HG02938 (cell line): Measurements from ENCODE around the gene ADA.
A peak's percentile ranks its signal among the peaks of the same experiment; 100 is the strongest.
"Not testable (repeated sequence)": the region's sequence is repeated elsewhere in the genome, so short reads cannot be mapped to it uniquely, and the experiment has no call there.

ENCODE experiments used
- ATAC-seq: cut with Tn5 transposase; IDR thresholded peaks from one replicate; pipeline ENCODE4 v1.9.1; 2021; ENCODE audit warnings: mild to moderate bottlenecking, moderate library complexity; ENCODE audit not compliant: unreplicated experiment

The ADA gene

DNA sequence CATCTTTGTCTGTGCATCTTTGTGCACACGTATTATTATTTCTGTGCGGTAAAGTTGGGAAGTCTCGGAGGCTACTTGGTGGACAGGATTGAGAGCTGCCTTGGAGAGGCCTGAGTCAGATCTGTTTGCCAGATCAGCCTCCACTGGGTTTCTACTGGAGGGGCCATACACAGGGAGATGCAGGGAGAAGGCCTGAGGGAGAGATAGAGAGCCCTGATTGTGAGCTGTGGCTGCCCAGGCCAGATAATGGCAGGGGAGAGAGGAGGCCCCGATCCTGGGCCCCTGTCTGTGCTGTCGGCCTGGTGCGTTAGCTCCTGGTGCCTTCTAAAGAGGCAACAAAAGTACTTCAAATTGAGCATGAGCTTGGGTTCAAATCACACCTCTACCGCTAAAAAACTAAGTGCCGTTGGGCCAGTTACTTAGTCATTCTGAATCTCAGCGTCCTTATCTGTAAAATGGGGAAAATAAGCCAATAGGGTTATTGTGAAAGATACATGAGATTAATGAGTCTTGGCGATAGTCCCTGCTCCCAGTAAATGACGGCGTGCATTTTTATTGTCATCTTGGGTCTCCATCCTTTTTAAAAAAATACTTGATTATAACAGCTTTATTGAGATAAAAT, 27.6 kb upstream of the ADA start:
- no peak for ATAC-seq

DNA sequence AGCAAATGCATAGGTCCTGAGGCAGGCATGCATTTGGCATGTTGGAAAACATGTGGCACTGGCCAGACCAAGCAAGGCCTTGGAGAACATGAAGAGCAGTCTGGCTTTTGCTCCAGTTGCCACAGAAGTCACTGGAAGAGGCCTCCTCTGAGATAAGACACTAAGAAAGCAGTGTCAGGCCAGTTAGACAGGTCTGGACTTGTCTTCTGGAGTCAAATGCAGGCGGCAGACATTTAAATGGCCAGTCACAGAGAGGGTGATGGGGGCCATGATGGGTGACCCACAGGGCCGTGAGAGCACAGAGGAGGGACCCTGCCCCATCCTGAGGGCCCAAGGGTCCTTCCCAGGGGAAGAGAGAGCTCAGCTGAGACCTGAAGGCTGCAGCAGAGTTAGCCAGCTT, 26.7 kb upstream of the ADA start:
- no peak for ATAC-seq

DNA sequence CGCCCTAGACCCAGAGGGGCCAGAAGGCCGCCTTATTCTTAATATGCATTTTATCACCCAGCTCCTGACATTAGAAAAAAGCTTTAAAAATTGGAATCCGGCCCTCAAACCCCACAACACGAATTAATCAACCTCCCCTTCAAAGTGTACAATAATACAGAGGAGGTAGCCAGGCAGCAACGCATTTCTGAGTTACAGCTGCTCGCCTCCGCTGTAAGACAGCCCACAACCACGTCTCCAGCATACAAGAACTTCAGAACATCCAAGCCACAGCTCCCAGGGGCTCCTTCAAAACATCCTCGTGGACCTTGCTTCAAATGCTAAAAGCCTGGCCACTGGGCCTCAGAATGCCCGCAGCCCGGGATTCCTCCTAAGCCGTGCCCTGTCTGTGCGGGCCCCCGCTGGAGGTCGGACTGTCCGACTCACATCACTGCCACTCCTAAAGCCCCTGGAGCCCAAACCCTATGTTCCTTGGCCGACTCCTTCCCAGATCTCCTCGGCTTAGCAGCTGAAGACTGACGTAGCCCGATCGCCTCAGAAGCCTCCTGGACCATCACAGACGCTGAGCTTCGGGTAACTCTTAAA, 20.9 kb upstream of the ADA start:
- ATAC-seq, result not testable (repeated sequence)

DNA sequence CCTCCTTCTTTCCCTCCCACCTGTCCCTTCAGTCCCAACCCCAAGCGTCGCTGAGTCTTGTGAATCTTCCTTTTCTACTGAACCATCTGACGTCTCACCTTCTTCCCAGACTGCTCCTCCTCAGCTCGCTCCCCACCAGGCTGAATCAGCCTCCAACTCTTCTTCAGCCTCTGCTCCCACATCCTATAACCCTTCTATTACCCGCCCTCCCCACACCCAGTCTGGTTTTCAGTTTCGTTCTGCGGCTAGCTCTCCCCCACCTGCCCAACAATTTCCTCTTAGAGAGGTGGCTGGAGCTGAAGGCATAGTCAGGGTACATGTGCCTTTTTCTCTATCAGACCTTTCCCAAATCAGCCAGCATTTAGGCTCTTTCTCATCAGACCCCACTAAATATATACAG, 20.0 kb upstream of the ADA start:
- ATAC-seq, result not testable (repeated sequence)

DNA sequence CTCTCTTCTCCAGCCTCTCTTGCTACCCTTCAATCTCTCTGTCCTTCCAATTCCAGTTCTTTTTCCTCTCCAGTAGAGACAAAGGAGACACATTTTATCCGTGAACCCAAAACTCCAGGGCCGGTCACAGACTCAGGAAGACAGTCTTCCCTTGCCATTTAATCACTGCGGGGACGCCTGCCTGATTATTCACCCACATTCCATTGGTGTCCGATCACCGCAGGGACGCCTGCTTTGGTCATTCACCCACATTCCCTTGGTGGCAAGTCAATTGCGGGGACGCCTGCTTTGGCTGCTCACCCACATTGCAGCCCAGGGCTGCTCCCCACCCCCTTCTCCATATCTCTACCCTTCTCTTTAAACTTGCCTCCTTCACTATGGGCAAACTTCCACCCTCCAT, 19.4 kb upstream of the ADA start:
- not testable (repeated sequence) for ATAC-seq

DNA sequence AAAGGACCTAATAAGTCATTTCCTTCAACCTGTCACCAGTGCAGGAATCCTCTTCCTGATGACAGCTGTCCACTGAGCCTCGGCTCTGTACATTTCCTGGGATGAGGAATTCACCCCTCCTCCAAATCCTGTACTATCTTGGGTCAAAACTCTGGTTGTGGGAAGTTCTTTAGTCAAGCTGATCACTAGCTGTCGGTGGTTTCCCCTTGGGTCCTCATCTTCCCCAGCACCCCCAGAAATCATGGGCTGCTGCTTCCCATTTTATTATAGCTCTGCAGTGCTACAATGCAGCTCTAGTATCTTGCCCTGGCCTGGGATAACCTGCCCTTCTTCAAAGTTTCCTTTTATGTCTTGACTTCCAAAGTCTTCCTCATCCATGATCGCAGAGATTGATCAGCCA, 14.6 kb upstream of the ADA start:
- ATAC-seq, result no peak

DNA sequence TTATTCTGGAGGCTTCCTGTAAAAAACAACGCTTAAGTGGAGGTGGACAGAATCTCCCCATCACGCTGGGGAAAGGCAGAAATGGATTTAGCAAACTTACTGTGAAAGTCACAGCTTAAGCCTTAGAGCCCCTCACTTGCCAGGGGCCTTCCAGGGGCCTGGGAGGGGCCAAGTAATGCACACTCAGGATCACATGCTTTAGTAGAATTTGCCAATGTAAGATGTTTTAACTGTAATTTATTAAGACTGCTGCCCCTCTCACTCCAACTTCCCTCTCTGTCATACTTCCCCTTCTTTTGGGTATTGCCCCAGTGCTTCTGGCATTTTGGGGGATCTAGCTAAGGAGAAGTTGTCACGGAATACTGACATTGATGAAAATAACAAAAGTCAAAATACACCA, 12.6 kb upstream of the ADA start:
- ATAC-seq, result no peak

DNA sequence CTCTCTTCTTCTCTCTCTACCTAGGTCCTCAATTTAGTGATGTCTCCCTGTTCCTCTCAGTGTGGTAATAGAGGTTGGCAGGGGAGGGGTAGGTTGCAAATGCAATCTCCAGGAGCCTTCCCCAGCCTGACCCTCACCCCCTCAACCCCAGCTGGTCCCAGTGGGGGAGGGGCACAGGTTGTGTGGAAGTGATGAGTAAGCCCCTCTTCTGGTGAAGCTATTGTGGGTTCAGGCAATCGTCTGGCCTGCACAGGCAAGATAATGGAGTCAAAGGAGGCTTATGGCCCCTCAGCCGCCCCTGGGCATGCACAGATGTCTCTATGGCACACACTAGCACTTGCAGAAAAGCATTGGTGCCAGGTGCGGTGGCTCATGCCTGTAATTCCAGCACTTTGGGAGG, 10.8 kb upstream of the ADA start:
- ATAC-seq, result no peak

DNA sequence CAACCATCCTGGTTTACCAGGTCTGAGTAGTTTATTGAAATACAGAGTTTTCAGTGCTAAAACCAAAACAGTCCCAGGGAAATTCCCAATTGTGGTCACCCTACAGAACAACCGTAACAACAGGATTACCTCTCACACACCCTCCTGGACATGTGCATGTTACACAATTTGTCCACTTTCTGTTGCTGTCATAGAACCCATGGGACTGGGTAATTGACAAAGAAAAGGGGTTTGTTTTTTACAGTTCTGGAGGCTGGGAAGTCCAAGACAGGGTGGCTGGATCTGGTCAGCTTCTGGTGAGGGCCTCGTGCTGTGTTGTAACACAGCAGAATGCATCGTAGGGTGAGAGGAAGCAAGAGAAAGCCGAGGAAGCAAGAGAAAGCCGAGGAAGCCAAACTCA, 9.1 kb upstream of the ADA start:
- no peak for ATAC-seq

DNA sequence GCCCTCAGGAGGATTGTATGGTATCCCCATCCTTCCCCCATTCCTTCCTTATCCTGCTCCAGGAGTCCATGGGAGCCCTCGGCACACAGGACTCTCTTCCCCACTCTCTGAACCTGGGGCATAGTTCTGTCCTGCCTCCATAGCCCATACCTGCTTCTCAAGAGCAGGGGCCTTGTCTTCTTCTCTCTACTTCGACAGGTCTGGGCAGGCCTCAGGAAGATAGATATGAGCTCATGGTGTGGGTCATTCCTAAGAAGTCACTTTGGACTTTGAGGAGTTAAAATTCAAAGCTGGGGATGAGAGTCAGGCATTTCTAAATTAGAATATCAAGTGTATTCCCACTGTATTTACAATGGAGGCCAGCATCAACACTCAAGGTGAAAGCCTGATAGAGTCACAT, 8.4 kb upstream of the ADA start:
- no peak for ATAC-seq

DNA sequence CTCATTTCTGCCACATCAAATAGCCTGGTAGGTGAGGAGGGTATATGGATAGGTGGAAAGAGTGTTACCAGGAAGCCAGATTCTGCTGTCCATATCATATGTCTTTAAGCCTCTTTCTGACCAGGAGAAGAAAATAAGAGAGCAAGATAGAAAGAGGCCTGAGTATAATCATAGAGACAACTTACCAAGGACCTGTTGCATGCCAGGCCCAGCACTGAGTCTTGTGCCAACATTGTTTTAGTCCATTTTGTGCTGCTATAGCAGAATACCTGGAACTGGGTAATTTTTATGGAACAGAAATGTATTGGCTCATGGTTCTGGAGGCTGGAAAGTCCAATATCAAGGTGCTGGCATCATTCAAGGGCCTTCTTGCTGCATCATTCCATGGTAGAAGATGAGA, 7.3 kb upstream of the ADA start:
- ATAC-seq, result no peak

DNA sequence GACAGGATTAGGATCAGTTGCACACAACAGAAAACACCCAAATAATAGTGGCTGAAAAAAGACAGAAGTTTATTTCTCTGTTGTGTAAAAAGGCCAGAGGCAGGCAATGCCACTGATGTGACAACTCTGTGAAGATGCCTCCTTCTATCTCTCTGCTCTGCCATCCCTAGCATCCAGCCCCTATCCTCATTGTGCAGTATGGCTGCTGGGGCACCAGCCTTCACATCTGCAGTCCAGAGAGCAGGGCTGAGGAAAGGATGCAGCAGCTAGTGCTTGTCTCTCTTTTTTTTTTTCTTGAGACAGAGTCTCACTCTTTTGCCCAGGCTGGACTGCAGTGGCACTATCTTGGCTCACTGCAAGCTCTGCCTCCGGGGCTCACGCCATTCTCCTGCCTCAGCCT, 6.4 kb upstream of the ADA start:
- ATAC-seq, result no peak

DNA sequence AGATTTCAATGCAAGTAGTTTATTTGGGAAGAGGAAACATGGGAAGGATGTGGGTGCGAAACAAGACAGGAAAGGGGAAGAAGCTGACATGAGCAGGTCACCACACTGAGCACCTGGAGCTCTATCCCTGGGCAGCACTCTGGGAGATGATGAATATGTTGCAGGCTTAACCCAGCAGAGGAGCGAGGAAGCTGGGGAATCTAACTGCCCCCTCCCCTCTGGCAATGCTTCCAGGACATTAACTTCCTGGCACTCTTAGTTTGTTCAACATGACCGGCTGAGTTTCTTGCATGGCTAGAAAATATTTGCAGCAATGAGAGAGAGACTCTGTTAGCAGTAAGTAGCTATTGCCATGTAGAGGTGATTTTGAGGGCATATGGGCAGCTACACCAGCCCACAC, 4.9 kb upstream of the ADA start:
- no peak for ATAC-seq

DNA sequence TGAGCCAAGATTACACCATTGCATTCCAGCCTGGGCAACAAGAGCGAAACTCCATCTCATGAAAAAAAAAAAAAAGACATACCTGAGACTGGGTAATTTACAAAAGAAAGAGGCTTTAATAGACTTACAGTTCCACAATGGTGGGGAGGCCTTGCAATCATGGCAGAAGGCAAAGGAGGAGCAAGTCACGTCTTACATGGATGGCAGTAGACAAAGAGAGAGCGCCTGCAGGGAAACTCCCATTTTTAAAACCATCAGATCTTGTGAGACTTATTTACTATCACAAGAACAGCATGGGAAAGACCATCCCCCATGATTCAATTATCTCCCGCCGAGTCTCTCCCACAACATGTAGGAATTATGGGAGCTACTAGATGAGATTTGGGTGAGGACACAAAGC, 2.7 kb upstream of the ADA start:
- ATAC-seq, result not testable (repeated sequence)

DNA sequence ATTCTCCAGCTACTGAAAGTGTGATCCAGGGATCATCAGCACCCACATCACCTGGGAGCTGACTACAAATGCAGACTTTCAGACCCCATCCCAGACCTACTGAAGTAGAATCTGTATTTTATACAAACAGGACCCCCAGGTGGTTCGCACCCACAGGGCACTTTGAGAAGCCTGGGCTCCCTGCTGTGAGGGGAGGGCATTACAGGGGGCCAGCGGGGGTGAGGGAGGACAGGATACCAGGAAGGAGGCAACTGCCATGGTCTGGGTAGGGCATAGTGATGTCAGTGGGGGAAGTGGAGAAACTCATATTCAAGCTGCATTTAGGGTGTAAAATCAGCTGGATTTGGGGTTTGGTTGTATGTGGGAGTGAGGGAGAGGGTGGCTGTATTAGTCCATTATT, 2.0 kb upstream of the ADA start:
- ATAC-seq, result no peak

DNA sequence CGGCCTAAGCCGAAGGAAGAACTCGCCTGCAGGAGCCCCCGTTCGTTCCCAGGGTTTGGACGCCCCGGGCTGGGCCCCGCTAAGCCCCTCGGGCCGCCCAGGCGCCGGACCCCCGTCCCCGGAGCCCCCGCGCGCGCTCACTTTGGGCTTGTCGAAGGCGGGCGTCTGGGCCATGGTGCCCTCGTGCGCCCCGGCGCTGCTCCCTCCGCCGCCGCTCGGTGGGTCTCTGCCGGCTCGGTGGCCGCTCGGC, 140 bp downstream of the ADA start:
- ATAC-seq, result no peak

DNA sequence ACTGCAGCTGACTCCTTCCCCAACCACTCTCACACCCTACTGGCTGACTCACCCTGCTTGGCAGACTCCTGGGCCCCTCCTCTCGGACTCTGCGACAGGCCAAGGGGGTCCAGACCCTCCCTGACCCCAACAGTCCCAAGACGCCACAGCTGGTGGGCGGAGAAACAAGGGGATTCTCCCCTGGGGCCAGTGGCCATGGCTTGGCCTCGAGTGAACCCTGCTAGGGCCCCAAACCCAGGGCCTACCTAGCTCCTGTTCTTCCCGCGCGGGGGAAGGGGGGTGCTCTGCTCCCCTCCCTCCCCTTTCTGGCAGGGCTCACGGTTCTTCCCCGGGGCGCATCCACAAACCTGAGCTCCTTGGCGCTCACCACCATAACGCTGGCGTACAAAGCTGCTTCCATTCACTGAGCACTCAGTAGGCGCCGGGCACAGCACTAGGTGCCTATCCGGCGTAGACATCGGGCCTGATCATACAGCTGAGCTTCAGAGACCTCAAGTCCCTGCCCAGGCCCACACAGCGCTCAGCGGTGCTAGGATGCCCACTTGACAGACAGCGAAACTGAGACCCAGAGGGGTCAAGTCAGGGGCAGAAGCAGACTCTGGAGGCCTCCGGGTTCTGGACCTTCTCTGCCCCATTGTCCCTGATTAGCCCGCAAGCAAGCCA, 597 bp downstream of the ADA start:
- no peak for ATAC-seq

DNA sequence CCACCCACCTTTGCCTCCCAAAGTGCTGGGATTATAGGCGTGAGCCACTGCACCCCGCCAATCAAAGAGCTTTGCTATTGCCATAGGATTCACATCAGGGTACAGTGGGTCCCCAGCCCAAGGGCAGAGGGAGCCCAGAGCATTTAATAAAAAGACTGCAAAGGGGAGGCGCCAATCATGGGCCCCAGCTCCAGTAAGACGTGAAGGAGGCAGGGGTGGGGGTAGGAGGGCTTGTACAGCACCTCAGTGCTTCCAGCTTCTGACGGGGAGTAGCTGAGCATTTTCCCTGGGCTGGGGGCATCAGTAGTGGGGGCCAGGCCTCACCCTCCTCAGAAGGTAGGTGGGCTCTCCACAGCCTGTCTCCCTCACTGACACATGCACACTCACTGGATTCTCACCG, 1.5 kb downstream of the ADA start:
- ATAC-seq, result no peak

DNA sequence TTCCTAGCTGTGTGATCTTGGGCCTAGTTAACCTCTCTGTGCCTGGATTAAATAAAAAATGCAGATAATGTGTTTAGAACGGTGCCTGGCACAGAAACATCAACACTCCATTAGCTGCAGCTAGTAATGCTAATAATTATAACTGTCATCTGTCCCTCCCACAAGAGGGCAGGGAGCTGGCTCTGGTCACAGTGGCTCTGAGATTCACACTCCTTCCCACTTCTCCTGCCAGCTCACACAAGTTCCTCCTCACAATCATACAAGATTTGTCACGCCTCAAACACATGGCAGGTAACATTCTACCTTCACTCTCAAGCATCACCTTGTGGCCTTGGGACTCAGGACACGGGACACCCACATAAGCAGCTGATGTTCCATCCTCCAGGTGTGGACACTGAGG, 2.4 kb downstream of the ADA start:
- no peak for ATAC-seq

DNA sequence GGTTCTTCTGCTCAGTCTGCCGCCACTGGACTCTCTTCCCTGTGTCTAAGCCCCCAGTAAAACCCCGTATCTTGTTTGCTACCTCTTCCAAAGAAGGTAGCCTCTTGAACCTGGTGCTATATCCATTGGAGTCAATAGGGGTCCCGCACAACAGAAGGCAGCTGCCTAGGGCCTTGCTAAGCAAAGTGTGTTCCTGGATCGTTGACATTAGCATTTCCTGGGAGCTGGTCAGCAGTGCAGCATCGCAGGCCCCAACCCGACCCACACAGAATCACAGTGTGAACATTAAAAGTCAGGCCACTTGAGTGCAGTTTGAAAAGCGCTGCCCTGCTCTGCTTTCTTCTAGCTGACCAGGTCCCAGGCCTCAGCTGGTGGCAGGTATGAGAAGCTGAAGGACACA, 2.9 kb downstream of the ADA start:
- ATAC-seq, result no peak

DNA sequence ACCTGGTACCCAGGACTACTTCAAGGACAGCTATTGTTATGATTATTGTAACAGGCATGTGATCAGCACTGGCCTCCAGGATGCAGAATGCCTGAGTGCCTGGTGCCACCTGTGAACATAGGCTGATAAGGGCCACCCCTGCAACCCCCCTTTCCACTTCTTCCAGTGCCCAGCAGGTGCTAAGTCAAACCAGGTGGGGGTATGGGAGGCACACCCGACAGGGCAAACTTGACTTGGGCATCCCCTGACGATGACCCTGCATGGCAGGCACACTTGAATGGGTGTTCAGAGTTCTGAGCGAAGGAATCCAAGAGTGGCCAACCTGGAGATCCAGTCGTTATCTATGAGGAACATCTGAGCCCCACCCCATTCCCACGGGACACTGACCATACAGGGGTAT, 3.4 kb downstream of the ADA start:
- no peak for ATAC-seq

DNA sequence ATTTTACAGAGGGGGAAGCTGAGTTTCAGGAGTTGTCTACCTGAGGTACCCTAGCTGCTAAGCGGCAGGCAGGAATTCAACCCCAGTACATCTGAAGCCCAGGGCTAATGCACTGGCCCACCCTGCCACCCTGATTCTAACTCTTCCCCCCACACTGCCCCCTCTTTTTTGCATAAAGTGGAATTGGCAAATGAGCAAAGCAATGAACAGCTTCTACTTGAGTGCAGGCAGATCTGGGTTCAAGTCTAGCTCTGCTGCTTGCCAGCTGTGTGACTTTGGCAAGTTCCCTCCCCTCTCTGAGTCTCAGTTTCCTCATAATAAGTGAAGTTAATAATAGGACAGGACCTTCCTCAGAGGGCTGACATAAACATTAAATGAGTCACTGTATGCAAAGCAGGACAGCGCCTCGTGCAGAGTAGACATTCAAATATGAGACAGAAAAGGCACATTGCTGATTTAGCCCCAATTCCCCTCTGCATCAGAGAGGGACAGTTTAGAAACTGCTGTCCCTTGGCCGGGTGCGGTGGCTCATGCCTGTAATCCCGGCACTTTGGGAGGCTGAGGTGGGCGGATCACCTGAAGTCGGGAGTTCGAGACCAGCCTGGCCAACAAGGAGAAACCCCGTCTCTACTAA, 4.7 kb downstream of the ADA start:
- peak; percentile 57 for ATAC-seq
